ENCODE measurements around the gene TYW1B.
"Not testable (repeated sequence)": the region's sequence is repeated elsewhere in the genome, so short reads cannot be mapped to it uniquely, and the experiment has no call there.

TYW1B gene, protein sequence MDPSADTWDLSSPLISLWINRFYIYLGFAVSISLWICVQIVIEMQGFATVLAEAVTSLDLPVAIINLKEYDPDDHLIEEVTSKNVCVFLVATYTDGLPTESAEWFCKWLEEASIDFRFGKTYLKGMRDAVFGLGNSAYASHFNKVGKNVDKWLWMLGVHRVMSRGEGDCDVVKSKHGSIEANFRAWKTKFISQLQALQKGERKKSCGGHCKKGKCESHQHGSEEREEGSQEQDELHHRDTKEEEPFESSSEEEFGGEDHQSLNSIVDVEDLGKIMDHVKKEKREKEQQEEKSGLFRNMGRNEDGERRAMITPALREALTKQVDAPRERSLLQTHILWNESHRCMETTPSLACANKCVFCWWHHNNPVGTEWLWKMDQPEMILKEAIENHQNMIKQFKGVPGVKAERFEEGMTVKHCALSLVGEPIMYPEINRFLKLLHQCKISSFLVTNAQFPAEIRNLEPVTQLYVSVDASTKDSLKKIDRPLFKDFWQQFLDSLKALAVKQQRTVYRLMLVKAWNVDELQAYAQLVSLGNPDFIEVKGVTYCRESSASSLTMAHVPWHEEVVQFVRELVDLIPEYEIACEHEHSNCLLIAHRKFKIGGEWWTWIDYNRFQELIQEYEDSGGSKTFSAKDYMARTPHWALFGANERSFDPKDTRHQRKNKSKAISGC

DNA sequence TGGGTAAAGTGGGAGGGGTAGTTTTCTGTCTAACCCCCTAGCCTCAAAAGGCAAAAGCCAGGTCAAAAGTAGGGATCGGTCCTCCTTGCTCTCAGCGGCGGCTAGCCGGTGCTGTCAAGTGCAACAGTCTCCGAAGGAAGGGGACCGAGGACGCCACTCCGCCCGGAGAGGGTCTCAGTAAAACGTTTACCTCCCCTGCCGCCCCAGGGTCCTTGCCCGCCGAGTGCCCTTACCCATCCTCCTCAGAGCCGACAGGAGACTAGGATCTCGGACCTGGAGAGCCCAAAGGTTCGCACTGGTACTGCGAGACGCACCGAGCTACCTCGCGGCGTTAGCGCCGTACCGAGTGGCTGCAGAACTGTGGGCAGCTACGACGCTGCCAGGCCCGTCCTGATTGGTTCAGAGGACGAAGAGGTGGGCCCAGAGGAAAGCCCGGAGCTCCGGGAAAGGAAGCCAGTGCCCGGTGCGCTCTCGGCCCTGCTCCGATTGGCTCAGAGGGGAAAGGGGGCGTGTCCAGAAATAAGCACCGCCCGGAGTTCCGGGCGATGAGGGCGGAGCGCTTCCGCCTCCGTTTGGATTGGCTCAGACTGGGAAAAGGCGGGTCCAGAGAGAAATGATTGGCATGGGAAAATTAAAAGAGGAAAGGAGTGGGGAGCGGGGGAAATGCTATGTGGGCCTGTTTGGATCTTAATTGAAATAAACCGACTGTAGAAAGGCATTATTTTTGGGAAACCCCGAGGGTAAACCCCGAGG, at the start of gene TYW1B:
Gene TYW1B (minus strand): TSS at position 362 of the 753 bp plus-strand sequence. CDS start 125 bp downstream, at position 237.
- DNase-seq: peak; percentile 96

DNA sequence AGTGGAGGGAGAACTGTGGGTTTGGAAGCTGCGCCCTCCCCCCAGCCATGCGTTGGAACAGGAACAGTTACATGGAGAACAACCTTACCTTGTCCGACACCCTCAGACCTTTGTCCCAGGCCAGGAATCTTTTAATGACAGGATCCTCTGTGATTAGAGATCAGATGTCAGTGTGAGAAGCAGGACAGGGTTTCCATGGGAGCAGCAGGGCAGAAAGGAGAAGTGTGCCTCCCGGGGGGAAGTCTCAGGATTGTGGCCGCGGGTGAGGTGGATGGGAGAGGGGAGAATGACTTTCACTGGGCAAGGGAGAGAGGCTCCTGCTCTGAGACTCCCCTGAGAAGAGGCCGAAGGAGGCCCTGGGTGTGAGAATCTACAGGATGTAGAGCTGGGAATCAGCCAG, 39.6 kb upstream of the TYW1B start:
- DNase-seq: not testable (repeated sequence)

DNA sequence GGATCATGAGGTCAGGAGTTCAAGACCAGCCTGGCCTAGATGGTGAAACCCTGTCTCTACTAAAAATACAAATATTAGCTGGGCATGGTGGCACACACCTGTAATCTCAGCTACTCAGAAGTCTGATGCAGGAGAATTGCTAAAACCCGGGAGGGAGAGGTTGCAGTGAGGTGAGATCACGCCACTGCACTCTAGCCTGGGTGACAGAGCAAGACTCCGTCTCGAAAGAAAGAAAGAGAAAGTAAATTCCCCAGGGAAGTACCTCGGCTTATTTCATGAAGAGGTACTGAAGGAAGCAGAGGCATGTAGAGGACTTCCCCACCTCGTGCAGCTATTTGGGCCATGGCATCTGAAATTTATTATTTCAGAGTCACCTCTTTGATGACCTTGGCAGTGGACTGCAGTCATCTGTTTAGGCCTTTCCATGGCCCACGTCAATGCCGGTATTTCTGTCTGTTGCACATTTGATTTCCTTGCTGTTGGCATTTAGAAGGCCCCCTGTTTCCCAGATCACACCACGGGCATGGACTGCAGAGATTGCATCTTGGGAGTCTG, 30.9 kb upstream of the TYW1B start:
- DNase-seq: not testable (repeated sequence)

DNA sequence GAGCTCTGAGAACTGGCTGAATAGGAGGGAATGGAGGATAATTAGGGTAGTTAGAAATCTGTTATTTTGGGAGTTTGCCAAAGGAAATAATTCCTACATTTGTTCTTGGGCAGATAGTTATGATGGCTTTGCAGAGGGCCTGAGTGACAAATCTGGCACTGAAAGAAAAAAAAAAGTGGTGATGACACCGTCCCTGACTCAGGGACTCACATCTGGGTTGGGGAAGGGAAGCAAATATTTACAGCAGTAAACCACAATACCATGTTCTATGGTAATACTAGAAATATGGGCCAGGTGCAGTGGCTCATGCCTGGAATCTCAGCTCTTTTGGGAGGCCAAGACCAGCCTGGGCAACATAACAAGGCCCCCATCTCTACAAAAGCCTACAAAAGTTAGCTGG, 29.9 kb upstream of the TYW1B start:
- DNase-seq: not testable (repeated sequence)

- not testable (repeated sequence) for DNase-seq
These were observed 27.3 kb upstream of the TYW1B start for GRCh38 chr7:72855261-72855660.

DNA sequence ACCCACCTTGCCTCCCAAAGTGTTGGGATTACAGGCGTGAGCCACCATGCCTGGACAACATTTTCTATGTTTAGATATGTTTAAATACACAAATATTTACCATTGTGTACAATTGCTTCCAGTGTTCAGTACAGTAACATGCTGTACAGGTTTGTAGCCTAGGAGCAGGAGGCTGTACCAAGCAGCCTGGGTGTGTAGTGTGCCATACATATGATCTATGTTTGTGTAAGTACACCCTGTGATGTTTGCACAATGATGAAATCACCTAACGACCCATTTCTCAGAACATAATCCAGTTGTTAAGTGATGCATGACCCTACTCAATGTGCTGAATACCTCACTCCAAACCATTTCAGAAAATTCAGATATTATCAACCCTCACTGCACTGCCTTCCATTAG, 24.9 kb upstream of the TYW1B start:
- DNase-seq: not testable (repeated sequence)

- not testable (repeated sequence) for DNase-seq
These were observed 22.7 kb upstream of the TYW1B start for GRCh38 chr7:72850746-72851145.

DNA sequence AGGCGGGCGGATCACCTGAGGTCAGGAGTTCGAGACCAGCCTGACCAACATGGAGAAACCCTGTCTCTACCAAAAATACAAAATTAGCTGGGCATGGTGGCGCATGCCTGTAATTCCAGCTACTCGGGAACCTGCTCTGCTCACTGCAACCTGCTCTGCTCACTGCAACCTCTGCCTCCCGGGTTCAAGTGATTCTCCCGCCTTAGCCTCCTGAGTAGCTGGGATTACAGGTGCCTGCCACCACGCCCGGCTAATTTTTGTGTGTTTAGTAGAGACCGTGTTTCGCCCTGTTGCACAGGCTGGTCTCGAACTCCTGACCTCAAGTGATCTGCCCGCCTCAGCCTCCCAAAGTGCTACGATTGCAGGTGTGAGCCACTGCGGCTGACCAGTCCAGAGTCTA, 16.1 kb upstream of the TYW1B start:
- not testable (repeated sequence) for DNase-seq

GRCh38 chr7:72843166-72843565, 15.2 kb upstream of the TYW1B start:
- not testable (repeated sequence) for DNase-seq

- not testable (repeated sequence) for DNase-seq
These were observed 13.0 kb upstream of the TYW1B start for GRCh38 chr7:72840966-72841511.

DNA sequence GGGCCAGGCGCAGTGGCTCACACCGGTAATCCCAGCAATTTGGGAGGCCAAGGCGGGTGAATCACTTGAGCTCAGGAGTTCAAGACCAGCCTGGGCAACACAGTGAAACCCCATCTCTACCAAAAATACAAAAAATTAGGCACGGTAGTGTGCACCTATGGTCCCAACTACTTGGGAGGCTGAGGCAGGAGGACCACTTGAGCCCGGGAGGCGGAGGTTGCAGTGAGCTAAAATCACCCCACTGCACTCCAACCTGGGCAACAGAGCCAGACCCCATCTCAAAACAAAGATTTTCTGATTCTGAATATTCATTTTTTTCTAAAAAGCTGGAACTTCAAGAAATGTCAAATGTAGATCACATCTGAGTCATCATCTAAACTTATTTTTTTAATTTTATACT, 10.3 kb upstream of the TYW1B start:
- not testable (repeated sequence) for DNase-seq

DNA sequence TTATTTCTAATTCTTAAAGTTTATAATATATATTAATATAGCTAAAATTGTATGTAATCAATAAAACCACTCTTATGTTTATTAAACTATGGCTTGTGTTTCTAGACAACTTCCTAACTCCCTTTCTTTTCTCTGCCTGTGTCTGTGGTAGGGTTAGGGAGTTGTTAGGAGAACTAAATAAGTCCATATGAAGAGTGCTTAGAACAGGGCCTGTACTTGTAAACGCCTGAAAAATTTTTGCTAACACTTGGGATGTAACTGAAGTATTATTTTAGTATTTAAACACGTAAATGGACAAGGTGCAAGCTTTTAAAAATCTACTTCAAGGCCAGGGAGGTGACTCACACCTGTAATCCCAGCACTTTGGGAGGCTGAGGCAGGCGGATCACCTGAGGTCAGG, 9.3 kb upstream of the TYW1B start:
- DNase-seq: not testable (repeated sequence)

GRCh38 chr7:72830567-72830966, 2.6 kb upstream of the TYW1B start:
- not testable (repeated sequence) for DNase-seq

DNA sequence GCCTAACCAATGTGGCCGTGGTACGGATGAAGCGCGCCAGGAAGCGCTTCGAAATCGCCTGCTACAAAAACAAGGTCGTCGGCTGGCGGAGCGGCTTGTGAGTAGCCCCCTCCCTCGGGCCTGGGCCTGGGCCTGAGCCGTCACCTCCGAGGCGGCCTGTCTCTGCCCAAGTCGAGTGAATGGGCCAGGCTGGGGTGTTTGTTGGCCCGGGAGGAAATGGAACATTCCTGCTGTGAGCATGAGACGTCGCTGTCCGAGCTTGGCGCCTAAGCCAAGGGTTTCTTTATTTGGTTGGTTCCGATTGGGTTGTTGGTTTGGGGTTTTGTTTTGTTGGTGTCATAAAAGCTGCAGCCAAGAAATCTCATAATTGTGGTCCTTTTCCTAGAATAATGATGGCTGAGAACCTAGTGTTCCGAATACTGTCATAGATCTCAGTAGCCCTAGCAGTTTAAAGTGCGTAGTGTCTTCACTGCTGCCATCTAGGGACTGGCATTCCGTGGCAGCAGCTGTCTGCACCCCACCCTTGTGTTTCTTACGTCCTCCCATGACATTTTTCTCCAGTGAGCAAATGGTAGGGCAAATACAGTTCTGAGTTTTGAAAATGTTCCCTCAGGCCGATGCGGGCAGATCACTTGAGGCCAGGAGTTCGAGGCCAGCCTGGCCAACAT, 1.8 kb upstream of the TYW1B start:
- peak; percentile 40 for DNase-seq

GRCh38 chr7:72829291-72829686, 1.3 kb upstream of the TYW1B start:
- peak; percentile 94 for DNase-seq

DNA sequence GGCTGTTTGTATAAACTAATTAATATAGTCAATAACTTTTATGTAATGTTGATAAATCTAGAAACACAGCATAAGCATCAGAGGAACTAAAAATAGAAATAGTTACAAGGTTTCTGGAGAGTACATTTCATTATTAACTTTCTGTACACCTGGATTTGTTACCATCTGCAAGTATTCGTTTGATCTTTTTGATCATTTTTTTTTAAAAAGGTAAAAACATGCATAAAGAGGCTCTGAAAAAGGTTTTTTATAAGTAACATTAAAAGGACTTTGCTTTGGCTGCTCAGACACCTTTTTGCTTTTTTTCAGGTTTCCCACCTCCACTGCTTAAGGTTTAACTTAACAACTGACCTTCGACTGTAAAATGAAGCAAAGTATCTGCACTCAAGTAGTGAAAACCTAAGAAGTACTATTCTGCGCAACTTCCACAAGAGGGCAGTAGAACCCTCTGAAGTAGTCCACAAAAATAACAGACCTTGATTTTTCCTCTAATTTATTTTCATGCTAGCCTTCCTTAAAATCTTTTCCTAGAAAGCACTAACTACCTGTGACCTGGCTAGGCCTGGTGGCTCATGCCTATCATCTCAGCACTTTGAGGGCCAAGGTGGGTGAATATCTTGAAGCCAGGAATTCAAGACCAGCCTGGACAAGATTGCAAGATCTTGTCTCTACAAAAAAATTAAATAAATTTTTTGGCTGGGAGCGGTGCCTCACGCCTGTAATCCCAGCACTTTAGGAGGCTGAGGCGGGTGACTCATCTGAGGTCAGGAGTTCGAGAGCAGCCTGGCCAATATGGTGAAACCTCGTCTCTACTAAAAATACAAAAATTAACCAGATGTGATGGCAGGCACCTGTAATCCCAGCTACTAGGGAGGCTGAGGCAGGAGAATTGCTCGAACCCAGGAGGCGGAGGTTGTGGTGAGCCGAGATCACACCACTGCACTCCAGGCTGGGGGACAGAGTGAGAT, 4.0 kb downstream of the TYW1B start:
- not testable (repeated sequence) for DNase-seq

DNA sequence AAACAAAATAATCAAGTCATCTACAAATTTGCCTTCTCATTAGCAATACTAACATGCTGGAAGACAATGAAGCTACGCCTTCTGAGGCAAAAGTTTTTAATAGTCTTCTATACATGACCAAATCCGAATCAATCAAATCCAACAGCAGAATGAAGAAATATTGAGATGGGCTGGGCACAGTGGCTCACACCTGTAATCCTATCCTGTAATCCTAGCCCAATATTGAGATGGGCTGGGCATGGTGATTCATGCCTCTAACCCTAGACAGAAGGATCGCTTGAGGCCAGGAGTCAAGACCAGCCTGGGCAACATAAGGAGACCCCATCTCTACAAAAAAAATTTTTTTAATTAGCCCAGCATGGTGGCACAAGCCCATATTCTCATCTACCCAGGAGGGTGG, 5.5 kb downstream of the TYW1B start:
- not testable (repeated sequence) for DNase-seq

DNA sequence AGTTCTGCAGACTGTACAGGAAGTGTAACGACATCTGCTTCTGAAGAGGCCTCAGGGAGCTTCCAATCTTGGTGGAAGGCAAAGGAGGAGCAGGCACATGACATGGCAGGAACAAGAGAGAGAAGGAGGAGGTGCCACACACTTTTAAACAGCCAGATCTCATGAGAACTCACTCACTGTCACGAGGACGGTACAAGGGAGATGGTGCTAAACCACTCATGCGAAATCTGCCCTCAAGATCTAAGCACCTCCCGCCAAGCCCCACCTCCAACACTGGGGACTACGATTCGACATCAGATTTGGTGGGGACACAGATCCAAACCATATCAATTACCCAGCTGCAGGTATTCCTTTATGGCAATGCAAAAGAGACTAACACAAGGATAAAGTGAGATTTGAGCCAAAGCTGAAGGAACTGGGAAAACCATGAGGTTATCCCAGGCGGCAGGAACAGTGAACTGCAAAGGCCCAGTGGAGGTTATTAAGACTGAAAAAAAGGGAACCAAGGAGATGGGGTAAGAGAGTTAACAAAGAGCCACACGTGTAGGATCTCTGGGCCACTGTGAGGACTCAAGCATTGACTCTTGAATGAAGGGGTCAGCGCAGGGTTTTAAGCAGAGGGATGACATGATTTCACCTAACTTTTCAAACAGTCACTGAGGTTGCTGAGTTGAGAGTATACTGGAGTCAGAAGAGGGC, 9.2 kb downstream of the TYW1B start:
- not testable (repeated sequence) for DNase-seq

GRCh38 chr7:72817661-72818060, 10.3 kb downstream of the TYW1B start:
- not testable (repeated sequence) for DNase-seq

Measured in activated naive CD4-positive, alpha-beta T cell treated with anti-CD3 and anti-CD28 coated beads, Interleukin-2, amount 50 U/mL, for 16 hours (primary cell).